Hepatocyte (in vitro differentiated cells): ENCODE measurements around the gene KIF26B.

Experiments
- EZH2 ChIP-seq: fragments of 200-600 bp; sonication (generic); IDR thresholded peaks from 2 replicates; pipeline ENCODE4 v1.6.1; 2016; ENCODE audit warnings: antibody characterized with exemption, mild to moderate bottlenecking, borderline replicate concordance
- EZH2phosphoT487 ChIP-seq: fragments of 200-600 bp; sonication (generic); IDR thresholded peaks from one replicate; pipeline ENCODE4 v1.6.1; 2018; ENCODE audit warnings: antibody characterized with exemption, mild to moderate bottlenecking, low read depth, moderate library complexity; ENCODE audit not compliant: unreplicated experiment, severe bottlenecking
- TF ChIP-seq, protein P1 (sequence below): fragments of 200-600 bp; sonication (generic); IDR thresholded peaks from 2 replicates; pipeline ENCODE4 v1.5.1; 2016; ENCODE audit warnings: antibody characterized with exemption, mild to moderate bottlenecking; ENCODE audit not compliant: poor library complexity

DNA sequence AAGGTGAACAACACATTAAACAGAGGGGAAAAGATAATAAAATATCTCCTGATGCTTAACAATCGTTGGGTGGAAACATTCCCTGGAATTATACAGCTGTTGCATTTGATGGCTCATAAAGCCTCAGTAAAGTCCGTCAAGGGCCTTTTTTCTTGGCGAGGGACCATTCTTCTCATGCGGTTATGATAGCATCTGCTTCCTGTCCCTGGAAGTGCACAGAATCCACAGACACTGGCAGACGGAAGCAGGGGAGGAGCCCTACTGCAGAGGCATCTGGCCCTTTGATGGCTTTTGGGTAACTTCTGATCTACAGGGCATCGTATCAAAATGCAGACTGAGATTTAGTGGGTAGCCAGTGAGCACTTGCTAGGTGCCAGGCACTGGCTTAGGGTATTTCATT, 286.9 kb downstream of the KIF26B start:
- TF ChIP-seq, protein P1, sequence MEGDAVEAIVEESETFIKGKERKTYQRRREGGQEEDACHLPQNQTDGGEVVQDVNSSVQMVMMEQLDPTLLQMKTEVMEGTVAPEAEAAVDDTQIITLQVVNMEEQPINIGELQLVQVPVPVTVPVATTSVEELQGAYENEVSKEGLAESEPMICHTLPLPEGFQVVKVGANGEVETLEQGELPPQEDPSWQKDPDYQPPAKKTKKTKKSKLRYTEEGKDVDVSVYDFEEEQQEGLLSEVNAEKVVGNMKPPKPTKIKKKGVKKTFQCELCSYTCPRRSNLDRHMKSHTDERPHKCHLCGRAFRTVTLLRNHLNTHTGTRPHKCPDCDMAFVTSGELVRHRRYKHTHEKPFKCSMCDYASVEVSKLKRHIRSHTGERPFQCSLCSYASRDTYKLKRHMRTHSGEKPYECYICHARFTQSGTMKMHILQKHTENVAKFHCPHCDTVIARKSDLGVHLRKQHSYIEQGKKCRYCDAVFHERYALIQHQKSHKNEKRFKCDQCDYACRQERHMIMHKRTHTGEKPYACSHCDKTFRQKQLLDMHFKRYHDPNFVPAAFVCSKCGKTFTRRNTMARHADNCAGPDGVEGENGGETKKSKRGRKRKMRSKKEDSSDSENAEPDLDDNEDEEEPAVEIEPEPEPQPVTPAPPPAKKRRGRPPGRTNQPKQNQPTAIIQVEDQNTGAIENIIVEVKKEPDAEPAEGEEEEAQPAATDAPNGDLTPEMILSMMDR: no peak
- TF ChIP-seq EZH2phosphoT487 (no peak), EZH2 (no peak)
